Loucy (cell line): Measurements from ENCODE around the gene HSD17B12.

Experiments
- H2AFZ ChIP-seq: fragments of 200-600 bp; sonication (generic); 2 replicates; pipeline ENCODE4 v1.6.0; 2016; ENCODE audit warnings: antibody characterized with exemption, mild to moderate bottlenecking, low read length, moderate library complexity
- H3F3A ChIP-seq: fragments of 200-600 bp; 2 replicates; pipeline ENCODE4 v1.6.0; 2016; ENCODE audit warnings: antibody characterized with exemption, low read depth, mild to moderate bottlenecking
- H3K27me3 ChIP-seq: fragments of 200-600 bp; sonication (generic); 2 replicates; pipeline ENCODE4 v1.6.1; 2014; ENCODE audit warnings: low read length, mild to moderate bottlenecking; ENCODE audit not compliant: insufficient read depth, poor library complexity, severe bottlenecking
- H3K36me3 ChIP-seq: fragments of 200-600 bp; sonication (generic); 2 replicates; pipeline ENCODE4 v1.6.1; 2016; ENCODE audit warnings: low read length; ENCODE audit not compliant: insufficient read depth
- H3K4me1 ChIP-seq: fragments of 200-600 bp; sonication (generic); 2 replicates; pipeline ENCODE4 v1.5.1; 2014; ENCODE audit warnings: low read length, mild to moderate bottlenecking; ENCODE audit not compliant: insufficient read depth, poor library complexity, severe bottlenecking
- H3K4me2 ChIP-seq: fragments of 200-600 bp; sonication (generic); 2 replicates; pipeline ENCODE4 v1.6.0; 2014; ENCODE audit warnings: antibody characterized with exemption, low read length, low read depth, mild to moderate bottlenecking; ENCODE audit not compliant: poor library complexity, severe bottlenecking
- H3K4me3 ChIP-seq: fragments of 200-600 bp; sonication (generic); 2 replicates; pipeline ENCODE4 v1.5.1; 2014; ENCODE audit warnings: low read length, mild to moderate bottlenecking, mixed read lengths; ENCODE audit not compliant: poor library complexity, severe bottlenecking
- H3K79me2 ChIP-seq: fragments of 200-600 bp; sonication (generic); 2 replicates; pipeline ENCODE4 v1.6.1; 2014; ENCODE audit warnings: low read length; ENCODE audit not compliant: insufficient read depth
- H3K9ac ChIP-seq: fragments of 200-600 bp; sonication (generic); 2 replicates; pipeline ENCODE4 v1.6.0; 2014; ENCODE audit warnings: mild to moderate bottlenecking, low read depth, low read length, moderate library complexity; ENCODE audit not compliant: poor library complexity, severe bottlenecking
- H3K9me2 ChIP-seq: fragments of 200-600 bp; sonication (generic); replicated peaks from 2 replicates; pipeline ENCODE4 v1.6.1; 2016; ENCODE audit warnings: low read depth, low read length, mixed read lengths
- H3K9me3 ChIP-seq: fragments of 200-600 bp; sonication (generic); 2 replicates; pipeline ENCODE4 v1.6.1; 2014; ENCODE audit warnings: mild to moderate bottlenecking, antibody characterized with exemption, low read length, low read depth; ENCODE audit not compliant: insufficient read depth
- H4K20me1 ChIP-seq: fragments of 200-600 bp; sonication (generic); 2 replicates; pipeline ENCODE4 v1.6.0; 2014; ENCODE audit warnings: antibody characterized with exemption, low read length, mild to moderate bottlenecking; ENCODE audit not compliant: insufficient read depth, poor library complexity, severe bottlenecking
- CTCF ChIP-seq: fragments of 200-600 bp; sonication (generic); conservative IDR thresholded peaks from 2 replicates; pipeline ENCODE4 v1.5.1; 2014; ENCODE audit warnings: mild to moderate bottlenecking, antibody characterized with exemption, low read length
- EZH2phosphoT487 ChIP-seq: fragments of 200-600 bp; IDR thresholded peaks from 2 replicates; pipeline ENCODE4 v1.6.1; 2018; ENCODE audit warnings: antibody characterized with exemption, mild to moderate bottlenecking, moderate library complexity, borderline replicate concordance

HSD17B12 gene

GRCh38 chr11:43638717-43639116 is 41.8 kb upstream of the HSD17B12 start:
- H3K9ac ChIP-seq: no peak overlapping the region
- H3K79me2 ChIP-seq: no peaks in the 10 kb centered on the region
- H3K9me2 ChIP-seq: no peaks in the 10 kb centered on the region
- H3K36me3 ChIP-seq: no peaks in the 10 kb centered on the region
- H3K27me3 ChIP-seq: peaks cover 62% of the 10 kb centered on the region
- no peaks in the 10 kb centered on the region for H3F3A ChIP-seq
- no peak overlapping the region for H3K4me2 ChIP-seq
- peaks cover 3% of the 10 kb centered on the region for H3K4me1 ChIP-seq
- no peak overlapping the region for H3K4me3 ChIP-seq
- no peak for TF ChIP-seq CTCF
- no peak for TF ChIP-seq EZH2phosphoT487
- no peaks in the 10 kb centered on the region for H3K9me3 ChIP-seq
- no peaks in the 10 kb centered on the region for H4K20me1 ChIP-seq
- no peak overlapping the region for H2AFZ ChIP-seq

GRCh38 chr11:43639224-43639623 is 41.3 kb upstream of the HSD17B12 start:
- peaks cover 5% of the 10 kb centered on the region for H3K4me1 ChIP-seq
- no peaks in the 10 kb centered on the region for H3K9me2 ChIP-seq
- peaks cover 1% of the 10 kb centered on the region for H3K79me2 ChIP-seq
- no peaks in the 10 kb centered on the region for H3F3A ChIP-seq
- H3K9ac ChIP-seq: no peak overlapping the region
- no peak overlapping the region for H2AFZ ChIP-seq
- no peaks in the 10 kb centered on the region for H3K9me3 ChIP-seq
- no peaks in the 10 kb centered on the region for H4K20me1 ChIP-seq
- H3K36me3 ChIP-seq: no peaks in the 10 kb centered on the region
- peaks cover 61% of the 10 kb centered on the region for H3K27me3 ChIP-seq
- no peak overlapping the region for H3K4me3 ChIP-seq
- no peak overlapping the region for H3K4me2 ChIP-seq
- no peak for TF ChIP-seq CTCF
- no peak for TF ChIP-seq EZH2phosphoT487

- no peak overlapping the region for H3K9ac ChIP-seq
- H3K4me3 ChIP-seq: no peak overlapping the region
- no peaks in the 10 kb centered on the region for H3K9me3 ChIP-seq
- no peaks in the 10 kb centered on the region for H4K20me1 ChIP-seq
- no peaks in the 10 kb centered on the region for H3K36me3 ChIP-seq
- no peaks in the 10 kb centered on the region for H3F3A ChIP-seq
- H3K4me1 ChIP-seq: peaks cover 9% of the 10 kb centered on the region
- H2AFZ ChIP-seq: no peak overlapping the region
- H3K9me2 ChIP-seq: no peaks in the 10 kb centered on the region
- peaks cover 54% of the 10 kb centered on the region for H3K27me3 ChIP-seq
- no peak for TF ChIP-seq CTCF
- TF ChIP-seq EZH2phosphoT487: no peak
- no peak overlapping the region for H3K4me2 ChIP-seq
- peaks cover 8% of the 10 kb centered on the region for H3K79me2 ChIP-seq
Observed at GRCh38 chr11:43639920-43640319, 40.6 kb upstream of the HSD17B12 start.
